HG02642 (cell line): ENCODE data around the gene TUFT1.

ENCODE experiments used
- ATAC-seq: cut with Tn5 transposase; IDR thresholded peaks from one replicate; pipeline ENCODE4 v1.9.1; 2021; ENCODE audit warnings: mild to moderate bottlenecking; ENCODE audit not compliant: unreplicated experiment, poor library complexity

The TUFT1 gene

DNA sequence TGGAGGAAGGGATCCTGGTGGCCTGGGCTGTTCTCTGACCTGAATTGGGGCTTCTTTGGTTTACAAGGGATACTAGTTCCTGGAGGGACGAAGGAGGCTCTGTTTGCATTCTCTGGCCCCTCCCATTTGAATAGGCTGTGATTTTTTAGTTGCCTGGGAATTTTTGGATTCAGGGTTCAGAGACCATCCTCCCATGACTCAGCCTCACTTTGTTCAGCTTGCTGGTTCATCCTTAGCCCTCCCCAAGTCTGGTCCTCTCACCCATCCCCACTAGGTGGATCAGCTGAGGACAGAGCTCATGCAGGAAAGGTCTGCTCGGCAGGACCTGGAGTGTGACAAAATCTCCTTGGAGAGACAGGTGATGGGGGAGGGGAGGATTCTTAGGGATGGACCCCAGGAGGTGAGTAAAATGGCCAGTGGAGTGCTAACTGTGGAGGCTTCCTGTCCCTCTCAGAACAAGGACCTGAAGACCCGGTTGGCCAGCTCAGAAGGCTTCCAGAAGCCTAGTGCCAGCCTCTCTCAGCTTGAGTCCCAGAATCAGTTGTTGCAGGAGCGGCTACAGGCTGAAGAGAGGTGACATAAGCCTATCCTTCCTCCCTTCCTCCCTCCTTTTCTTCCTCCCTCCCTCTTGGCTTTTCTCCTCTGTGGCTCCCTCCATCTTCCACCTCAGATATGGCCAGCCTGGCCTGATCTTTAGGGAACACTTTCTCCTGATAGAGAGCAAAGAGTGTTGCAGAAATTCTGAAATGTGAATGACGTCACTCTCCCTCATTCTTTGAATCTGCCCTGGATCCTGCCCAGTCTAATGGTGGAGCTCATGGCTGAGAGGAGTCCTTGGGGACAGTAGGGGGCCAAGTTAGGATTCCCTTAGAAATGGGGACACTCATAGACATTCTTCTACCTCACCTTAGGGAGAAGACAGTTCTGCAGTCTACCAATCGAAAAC lies 4.5 kb upstream of the TUFT1 start:
- no peak for ATAC-seq

DNA sequence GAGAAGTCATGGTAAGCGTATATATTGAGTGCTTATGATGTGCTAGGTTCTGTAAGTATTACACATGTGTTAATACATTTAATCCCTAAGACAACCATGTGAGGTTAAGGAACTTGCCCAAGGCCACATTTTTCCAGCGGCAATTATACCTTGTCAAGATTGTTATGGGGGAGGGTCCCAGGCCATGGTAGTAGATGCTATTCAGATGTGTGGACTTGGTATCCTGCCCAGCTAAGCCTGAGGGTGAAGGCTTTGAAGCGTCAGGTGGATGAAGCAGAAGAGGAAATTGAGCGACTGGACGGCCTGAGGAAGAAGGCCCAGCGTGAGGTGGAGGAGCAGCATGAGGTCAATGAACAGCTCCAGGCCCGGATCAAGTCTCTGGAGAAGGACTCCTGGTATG lies 3.6 kb upstream of the TUFT1 start:
- ATAC-seq = no peak

DNA sequence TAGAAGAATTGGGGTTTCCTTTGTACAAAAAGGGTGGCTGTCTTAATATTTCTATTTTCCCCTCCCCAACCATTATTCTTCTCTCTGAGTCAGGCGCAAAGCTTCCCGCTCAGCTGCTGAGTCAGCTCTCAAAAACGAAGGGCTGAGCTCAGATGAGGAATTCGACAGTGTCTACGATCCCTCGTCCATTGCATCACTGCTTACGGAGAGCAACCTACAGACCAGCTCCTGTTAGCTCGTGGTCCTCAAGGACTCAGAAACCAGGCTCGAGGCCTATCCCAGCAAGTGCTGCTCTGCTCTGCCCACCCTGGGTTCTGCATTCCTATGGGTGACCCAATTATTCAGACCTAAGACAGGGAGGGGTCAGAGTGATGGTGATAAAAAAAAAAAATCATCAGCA lies 3.0 kb upstream of the TUFT1 start:
- no peak for ATAC-seq

DNA sequence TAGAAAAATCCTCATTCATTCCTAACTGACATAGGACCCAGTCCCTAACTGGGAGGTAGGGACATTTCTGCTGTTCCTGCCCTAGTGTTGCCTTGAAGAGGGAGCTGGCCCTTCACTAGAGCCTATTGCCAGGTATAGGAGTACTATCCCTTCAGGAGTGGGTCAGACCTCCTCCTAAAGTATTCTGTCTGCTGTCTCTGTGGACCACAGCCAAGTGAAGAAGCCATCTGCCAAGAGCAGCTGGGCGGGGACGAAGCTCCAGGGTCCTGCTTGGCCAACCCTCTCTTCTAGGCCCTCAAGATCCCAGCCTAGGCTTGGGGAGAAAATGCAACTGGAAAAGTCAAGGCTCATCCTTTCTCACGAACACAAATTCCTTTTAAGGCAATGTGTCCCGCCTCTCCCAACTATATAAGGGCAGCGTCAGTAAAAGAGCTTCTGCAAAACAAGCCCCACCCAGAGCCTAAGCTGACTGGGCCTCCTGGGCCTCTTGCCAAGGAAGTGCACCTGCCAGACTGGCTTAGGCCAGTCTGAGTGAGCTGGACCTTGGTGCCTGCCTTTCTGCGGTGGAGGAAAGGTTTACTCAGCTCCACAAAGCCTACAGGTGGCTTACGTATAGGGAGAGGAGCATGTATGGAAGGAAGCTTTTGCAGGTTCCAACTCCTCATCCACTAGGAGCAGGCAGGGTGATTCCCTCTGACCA lies 638 bp upstream of the TUFT1 start:
- ATAC-seq = peak; percentile 41

DNA sequence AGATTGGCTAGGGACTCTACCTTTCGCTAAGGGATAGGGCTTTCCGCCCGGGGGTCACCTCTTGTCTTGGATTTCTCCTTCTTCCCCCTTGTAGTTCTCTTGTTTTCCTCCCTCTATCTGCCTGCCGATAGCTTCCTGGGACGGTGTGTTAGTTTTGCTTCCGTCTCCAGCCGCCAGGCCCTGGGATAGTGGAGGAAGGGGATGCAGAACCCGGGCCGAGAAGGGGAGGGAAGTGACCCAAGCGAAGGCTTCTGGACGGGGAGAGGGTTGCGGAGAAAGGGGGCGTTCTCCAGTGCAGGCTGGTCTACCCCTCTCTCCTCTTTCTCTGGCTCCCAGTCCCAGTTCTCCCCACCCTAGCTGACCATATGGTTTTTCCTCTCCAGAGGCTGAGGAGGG lies 871 bp downstream of the TUFT1 start:
- ATAC-seq = no peak

DNA sequence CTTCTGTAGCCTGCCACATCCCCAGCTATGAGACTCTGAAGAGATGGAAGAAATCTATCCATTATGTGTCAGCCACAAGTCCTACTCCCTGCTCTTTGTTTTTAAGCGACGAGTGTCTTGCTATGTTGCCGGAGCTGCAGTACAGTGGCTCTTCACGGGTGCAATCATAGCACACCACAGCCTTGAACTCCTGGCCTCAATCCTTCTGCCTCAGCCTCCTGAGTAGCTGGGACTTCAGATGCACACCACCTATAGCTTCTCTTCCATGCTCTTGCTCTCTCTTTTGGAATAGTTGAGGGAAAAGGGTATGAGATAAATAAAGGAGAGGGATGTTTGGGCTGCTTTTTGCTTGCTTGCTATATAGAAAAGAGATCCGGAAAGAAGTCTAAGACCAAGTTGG lies 1.6 kb downstream of the TUFT1 start:
- ATAC-seq = no peak

DNA sequence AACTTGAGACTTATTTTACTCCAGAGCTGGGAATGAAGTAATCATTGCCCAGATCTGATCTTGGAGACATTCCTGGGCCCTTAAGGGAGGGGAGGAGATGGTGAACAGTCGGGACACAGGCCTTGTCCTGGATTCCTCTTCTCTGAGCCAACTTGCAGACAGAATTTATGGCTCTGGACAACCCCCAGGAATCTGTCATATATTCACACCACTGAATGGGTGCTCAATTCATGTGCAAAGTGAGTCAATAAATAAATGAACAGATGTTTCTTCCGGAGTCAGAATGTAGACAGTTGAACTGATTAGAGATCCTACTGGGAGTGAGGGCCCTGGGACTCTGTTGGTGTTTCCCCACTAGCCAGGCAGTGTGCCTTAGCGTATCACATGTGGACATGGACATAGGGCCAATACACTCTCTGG lies 2.6 kb downstream of the TUFT1 start:
- ATAC-seq = no peak

DNA sequence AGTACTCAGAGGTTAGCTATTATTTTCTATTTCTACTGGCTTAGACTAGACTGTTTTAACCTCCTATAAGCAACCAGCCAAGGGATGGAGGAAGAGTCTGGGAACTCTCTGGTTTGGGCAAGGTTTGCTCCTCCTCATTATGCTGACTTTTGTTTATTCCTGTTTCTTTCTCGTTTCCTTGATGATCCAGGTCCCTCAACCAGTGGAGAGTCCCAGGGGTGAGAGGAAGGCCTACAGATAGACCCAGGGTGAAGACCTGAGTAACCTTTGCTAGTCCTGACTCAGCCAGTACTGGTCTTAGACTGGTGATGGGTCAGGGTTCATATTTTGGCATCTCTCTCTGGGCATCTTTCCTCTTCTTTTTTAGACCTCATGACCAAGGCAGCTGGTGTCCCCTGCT lies 5.4 kb downstream of the TUFT1 start:
- no peak for ATAC-seq

DNA sequence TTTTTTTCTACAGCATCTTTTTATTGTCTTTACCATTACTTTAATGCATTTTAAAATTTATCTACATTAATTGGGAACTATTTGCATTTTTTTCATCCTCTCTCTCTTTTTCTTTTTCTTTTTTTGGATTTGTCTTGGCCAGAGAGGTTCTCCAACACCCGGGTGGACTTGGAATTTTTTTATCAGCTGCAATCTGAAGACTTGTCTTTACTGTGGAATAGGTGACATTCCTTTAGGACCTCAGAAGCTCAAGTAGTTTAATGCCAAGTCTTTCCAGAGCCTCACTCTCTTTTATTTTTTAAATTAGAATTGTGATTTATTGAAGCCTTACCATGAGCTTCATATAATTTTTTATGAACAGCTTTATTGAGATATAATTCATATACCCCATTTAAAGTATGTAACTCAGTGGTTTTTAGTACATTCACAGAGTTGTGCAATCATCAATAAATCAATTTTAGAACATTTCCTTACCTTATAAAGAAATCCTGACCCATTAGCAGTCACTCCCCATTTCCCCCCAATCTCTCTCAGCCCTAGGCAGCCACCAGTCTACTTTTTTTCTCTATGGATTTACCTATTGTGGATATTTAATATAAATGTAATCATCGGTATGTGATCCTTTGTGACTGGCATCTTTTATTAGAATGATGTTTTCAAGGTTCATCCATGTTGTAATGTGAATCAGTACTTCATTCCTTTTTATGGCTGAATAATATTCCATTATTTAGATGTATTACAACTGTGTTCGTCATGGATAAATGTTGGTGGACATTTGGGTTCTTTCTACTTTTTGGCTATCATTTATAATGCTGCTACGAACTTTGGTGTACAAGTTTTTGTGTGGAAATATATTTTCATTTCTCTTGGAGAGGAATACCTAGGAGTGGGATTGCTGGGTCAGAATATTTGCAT lies 6.2 kb downstream of the TUFT1 start:
- no peak for ATAC-seq

DNA sequence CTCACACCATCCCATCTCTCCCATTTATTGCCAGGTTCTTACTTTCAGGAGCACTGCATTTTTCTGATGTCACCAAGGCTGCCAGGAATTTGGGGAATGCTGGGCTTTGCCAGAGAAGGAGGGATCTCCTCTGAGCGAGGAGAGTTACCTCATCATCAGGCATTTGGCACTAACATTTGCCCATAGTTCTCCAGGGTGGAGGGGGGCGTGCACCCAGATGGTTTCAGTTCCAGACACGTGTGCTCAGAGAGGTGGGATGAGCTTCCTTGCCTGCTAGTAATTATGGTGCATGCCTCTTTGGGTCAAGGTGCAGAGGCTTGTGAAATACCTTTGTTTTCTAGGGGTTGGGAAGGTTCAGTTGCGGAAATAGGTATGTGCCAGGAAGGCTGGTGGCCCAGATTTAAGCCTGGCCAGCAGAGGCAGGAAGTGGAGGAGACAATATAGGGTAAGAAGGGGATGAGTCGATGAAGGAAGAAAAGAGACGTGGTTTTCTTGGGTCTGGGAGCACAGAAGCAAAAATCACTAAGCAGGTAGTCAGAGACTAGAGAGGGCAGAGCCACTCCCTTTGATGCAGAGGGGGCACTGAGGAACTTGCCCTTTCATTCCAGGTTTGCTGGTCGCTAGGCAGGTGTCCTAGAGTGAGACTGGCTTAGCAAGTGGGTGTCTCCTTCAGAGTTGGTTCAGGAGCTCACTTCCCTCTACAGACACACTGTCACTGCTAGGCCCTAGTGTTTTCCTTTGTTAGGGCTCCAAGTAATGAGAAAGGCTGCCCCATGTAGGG lies 7.2 kb downstream of the TUFT1 start:
- ATAC-seq = no peak

DNA sequence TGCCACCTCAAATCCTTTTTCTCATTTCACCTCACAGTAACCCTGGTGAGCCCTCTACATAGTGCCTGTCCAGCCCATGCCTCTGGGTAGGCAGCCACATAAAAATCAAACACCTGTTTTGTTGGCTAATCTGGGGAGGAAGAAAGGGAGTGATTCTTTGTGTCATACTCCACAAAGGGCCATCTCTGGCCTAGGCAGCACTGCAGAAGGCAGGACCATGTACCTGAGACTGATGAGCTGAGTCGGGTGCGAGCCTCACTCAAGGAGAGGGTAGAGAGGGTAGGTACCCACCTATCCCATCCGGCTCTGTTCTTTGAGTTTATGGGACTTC lies 7.8 kb downstream of the TUFT1 start:
- no peak for ATAC-seq

DNA sequence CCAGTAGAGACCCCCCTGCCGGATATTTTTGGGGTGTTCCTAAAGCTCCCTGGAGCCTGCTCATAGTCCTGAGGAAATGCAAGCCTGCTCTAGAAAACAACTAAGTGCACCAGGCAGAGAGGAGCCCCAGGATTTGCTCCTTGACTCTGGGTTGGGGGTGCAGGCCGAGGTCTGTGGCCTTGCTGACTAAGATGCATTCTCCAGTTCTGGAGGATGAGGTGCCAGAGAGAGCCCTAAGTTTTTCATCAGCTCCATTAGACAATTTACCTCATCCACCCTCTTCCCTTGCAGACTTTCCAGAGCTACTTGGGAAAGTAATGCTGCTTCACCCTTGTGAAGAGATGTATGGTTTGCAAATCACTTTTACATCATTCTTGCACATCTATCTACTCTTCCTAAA lies 9.1 kb downstream of the TUFT1 start:
- ATAC-seq = no peak

DNA sequence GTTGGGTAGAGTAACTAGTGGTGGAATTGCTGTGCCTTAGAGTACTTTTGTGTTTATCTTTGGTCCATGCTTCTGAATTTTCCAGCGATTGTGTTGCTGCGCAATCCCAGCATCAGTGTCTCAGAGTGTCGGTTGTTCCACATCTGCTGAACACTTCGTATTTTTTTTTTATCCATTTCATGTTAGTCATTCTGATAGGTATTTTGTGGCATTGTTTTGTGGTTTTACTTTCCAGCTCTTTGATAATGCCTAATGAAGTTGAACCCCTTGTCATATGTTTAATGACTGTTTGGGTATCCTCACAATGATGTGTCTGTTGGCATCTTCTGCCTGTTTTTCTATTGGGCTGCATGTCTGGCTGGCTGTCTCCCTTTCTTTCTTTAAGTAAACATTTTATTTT lies 13.6 kb downstream of the TUFT1 start:
- ATAC-seq = no peak

DNA sequence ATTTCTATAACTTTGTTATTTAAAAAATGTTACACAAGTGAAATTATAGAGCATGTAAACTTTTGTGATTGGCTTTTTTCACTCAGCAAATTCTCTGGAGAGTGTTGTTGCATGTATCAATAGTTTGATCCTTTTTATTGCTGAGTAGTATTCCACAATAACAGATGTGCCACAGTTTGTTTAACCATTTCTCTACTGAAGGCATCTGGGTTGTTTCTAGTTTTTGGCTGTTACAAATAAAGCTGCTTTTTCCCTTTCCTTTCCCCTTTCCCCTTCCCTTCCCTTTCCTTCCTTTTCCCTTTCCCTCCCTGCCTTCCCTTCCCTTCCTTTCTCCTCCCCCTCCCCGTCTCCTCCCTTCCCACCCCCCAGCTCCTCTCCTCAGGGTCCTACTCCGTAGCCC lies 15.9 kb downstream of the TUFT1 start:
- no peak for ATAC-seq

DNA sequence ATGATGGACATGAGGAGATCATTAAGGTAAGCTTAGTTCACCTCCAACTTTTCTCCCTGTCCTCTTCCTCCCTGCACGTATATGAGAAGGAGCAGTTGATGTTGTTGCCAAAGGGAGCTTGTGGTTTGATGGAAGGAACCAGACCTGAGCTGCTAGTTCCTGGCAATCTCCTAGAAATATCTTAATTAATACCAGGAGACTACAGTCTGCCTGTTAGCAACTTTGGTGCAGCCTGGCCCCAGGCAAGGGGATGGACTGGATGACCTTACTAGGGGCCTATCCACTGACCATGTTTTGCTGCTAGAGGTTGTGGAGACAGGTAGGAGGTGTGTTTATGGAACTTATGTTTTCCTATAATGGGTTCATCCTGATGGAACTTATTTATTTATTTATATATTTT lies 22.6 kb downstream of the TUFT1 start:
- ATAC-seq = no peak

DNA sequence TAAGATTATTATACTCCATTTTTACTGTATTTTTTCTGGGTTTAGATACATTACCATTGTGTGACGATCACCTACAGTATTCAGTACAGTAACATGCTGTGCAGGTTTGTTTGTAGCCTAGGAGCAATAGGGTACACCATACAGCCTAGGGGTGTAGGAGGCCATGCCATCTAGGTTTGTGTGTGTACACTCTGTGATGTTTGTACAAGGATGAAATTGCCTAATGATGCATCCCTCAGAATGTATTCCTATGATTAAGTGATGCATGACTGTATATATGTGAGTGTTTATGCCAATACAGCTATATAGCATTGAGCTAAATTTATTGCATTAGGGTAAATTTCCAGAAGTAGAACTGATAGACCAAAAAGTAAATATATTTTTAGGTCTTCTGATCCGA lies 23.3 kb downstream of the TUFT1 start:
- no peak for ATAC-seq

DNA sequence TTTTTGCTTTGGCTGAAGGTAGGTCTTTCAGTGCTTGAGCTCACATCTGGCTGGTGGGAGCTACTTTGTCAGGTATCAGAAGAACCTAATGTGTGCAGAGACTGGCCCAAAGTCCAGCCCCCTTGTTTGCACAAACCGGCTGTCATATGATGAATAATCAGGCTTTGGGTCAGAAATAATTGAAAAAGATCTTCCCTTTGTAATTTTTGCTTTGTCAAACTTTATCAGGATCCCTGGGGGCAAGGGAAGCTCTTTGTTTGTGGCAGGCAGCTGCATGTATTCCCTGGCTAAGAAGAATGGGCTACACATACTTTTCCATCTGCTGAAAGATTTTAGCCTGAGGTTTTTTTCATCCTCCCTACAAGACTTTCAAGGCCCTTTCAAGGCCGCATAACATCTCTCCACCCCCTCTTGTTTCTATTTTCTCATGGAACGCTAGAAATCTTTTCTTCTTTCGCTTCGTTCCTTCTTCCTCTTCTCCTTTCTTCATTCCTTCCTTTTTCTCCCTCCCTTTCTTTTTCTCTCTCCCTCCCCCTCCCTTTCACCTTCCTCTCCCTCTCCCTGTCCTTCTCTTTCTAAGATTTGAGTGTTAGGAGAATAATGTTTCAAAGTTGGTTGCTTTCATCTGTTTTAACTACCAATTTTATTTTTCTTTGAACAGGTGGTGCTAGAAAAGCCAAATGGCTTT lies 25.5 kb downstream of the TUFT1 start:
- ATAC-seq = no peak

DNA sequence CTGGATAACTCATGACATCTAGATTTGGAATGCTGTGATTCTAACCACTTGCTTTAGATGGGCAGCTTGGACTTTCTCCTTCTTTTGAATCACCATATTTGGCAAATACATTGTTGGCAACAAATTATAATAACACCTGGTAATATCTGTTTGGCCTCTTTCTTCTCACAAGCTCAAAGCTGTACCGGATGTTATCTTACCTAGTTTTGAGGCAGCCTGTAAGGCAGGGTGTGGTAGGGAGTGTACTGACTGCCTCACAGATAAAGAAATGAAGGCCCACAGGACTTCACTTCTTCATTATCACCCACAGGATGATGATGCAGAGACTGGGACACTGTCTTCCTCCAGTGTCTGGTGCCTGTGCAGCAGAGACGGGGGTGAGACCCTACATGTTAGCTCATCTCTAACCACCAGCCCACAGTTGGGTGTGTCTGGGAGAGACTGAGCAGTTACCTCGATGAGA lies 28.5 kb downstream of the TUFT1 start:
- ATAC-seq = no peak

DNA sequence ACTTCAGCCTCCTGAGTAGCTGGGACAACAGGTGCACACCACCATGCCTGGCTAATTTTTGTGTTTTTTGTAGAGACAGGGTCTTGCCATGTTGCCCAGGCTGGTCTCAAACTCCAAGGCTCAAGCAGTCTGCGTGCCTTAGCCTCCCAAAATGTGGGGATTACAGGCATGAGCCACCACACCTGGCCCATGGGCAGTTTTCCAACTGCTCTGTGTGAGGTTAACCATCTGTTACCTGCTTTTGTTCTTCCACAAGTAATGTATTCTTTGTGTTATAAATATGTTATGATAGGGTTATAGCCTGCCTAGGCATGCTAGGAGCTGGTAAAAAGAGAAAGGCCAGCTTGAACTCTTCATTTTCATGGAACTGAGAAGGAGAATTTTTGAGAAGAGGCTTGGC lies 30.7 kb downstream of the TUFT1 start:
- no peak for ATAC-seq
